D721Med (cell line): ENCODE measurements around the gene CSTB.

Experiments
- DNase-seq: peaks from one replicate; pipeline ENCODE4 v3.0.0; 2011; ENCODE audit warnings: low spot score; ENCODE audit not compliant: insufficient read length
- FAIRE-seq: peaks from 2 replicates; lab custom pipeline; 2011; peaks lifted over from hg19 to GRCh38; lab: Jason Lieb, UNC
- TF ChIP-seq, protein P1 (sequence below): IDR thresholded peaks from 2 replicates; pipeline ENCODE4 v1.5.1; 2012; ENCODE audit warnings: mild to moderate bottlenecking, control low read depth; ENCODE audit not compliant: insufficient read depth; ENCODE audit errors: missing control alignments

The CSTB gene

DNA sequence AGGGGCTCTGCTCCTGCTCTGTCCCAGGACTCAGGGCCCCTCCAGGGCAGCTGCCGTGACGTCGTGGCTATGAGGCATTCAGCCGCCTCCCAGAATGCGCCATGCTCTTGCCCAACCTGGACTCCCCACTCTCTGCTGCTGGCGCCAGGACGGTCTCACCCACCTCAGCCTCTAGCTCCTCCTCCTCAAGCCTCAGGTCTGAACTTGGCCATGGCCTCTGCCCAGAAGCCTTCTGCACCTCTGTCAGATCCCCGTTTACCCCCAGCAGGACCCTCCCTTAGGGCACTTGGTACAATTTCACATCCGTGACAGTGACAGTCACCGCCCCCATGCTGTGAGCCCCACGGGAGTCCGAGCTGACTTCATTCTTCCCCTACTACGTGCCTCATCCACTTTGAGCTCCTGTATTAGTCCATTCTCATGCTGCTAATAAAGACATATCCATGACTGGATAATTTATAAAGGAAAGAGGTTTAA is 4.9 kb downstream of the CSTB start:
- FAIRE-seq (no peak), DNase-seq (no peak)
- TF ChIP-seq, protein P1, sequence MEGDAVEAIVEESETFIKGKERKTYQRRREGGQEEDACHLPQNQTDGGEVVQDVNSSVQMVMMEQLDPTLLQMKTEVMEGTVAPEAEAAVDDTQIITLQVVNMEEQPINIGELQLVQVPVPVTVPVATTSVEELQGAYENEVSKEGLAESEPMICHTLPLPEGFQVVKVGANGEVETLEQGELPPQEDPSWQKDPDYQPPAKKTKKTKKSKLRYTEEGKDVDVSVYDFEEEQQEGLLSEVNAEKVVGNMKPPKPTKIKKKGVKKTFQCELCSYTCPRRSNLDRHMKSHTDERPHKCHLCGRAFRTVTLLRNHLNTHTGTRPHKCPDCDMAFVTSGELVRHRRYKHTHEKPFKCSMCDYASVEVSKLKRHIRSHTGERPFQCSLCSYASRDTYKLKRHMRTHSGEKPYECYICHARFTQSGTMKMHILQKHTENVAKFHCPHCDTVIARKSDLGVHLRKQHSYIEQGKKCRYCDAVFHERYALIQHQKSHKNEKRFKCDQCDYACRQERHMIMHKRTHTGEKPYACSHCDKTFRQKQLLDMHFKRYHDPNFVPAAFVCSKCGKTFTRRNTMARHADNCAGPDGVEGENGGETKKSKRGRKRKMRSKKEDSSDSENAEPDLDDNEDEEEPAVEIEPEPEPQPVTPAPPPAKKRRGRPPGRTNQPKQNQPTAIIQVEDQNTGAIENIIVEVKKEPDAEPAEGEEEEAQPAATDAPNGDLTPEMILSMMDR, result no peak

DNA sequence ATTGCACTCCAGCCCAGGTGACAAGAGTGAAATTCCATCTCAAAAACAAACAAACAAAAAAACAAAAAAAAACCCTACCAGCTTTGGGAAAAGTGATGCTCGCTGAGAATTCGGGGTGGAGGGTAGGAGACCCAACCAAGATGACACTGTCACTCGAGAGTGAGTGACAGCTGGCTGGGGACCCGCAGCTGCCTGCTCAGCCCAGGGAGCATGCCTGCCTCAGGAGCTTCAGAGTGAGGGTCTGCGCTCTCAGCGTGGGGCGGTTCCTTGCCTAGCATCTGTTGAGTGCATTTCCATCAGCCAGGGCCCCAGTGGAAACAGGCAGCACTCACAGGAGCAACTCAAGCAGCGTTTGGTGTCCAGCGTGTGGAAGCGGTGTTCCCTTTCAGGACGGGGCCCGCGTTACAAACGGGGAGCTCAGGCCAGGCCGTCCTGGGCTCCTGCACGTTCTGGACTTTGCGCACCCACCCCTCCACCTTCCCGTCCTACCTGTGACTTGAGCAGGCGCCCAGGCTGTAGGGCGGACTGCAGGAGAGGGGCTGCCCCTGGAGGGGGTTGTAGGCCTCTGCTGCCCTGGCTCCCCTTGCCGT is 5.9 kb downstream of the CSTB start:
- TF ChIP-seq, protein P1, result no peak
- no peak for DNase-seq
- no peak for FAIRE-seq

DNA sequence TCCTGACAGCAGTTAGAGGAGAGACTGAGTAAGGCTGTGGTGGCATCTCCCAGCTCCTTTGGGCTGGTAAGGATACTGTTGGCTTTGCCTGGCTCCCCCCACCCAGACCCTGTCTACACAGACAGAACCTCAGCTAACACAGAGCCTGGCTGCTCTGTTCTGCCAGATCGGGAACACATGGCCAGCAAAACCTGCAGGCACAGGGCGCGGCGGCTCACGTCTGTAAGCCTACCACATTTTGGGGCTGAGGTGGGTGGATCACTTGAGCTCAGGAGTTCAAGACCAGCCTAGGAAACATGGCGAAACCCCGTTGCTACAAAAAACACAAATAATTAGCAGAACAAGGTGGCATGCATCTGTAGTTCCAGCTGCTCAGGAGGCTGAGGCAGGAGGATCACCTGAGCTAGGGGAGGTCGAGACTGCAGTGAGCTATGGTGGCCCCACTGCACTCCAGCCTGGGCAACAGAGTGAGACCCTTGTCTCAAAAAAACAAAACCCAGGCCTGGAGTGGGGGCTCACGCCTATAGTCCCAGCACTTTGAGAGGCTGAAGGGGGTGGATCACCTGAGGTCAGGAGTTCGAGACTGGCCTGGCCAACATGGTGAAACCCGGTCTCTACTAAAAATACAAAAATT is 6.7 kb downstream of the CSTB start:
- DNase-seq, result no peak
- TF ChIP-seq, protein P1, result no peak
- no peak for FAIRE-seq

DNA sequence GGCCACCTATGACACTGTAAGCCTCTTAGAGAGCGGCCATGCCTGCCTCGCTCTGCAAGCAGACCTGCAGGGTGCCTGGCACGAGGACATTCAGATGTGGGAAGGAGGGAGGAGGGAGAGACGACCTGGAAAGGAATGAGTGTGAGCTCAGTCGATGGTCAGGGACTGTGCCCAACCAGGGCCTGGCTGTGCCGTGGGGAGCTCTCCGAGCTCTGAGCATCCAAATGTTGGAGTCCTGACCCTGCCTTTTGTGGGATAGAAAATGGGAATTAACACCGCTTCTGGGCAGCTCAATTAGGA is 7.3 kb downstream of the CSTB start:
- TF ChIP-seq, protein P1, result no peak
- FAIRE-seq (no peak), DNase-seq (no peak)

DNA sequence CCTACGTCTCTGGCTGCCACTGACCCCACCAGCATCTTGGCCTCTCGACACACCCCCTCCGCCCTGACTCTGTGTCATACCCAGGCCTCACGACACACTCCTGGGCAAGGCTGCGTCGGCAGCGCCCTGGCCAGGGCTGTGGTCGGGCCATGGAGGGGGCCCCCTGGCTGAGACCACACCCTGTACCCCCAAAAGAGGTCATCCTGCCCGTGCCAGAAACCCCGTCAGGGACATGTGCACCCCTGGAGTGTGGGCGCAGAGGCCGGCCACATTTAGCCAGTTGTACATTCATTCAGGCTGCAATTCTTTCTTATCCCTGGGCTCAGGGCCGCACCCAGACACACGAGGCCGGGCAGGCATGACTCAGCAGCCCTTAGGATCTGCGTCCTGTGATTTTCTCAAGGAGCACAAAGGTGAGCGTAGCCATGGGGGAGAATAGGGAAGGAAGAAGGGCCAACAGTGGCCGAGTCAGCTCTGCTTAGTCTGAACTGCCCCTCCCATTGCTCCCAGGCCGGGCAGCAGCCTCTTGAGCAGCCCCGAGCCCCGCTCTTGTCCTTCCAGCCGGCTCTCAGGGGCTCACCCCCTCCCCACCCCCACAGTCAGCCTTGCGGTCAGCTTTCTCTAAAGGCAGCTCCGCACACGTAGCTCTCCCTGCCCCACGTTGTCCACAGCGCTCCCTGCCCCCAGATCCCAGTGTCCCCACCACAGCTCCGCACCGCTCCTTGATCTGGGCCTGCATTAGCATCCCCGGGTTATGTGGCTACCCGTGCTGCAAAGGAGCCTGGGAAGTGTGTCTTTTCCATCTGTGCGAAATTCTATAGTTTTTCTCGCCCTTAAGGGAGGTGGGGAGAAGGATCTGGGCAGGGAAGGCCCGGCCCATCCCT is 7.9 kb downstream of the CSTB start:
- no peak for DNase-seq
- TF ChIP-seq, protein P1, result no peak
- no peak for FAIRE-seq

DNA sequence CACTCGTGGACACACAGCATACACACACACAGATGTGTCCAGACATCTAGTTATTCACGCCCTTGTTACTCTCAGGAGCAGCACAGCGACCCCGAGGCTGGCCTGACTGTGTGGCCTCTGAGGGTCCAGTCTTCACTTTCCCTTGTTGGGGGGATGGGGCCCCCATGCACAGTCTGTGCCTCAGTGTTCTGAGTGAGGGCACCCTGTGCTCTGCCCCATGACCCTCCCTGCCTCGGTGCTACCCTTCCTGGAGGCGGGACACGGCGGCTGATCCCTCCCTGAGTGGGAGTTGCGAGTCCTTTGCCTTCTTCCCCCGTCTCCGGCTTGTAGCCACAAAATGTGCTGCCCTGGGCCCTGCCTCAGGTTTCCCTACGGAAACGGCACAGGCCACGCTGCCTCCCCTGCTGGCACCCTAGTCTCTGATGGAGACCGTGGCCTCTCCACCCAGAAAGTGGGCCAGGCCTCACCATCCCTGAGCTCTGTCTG is 8.6 kb downstream of the CSTB start:
- FAIRE-seq, result no peak
- TF ChIP-seq, protein P1, result no peak
- DNase-seq, result no peak
